HG03095 (cell line): ENCODE data around the gene DISP2.

Experiments
- ATAC-seq: cut with Tn5 transposase; IDR thresholded peaks from one replicate; pipeline ENCODE4 v1.9.1; 2021; ENCODE audit warnings: moderate library complexity; ENCODE audit not compliant: unreplicated experiment

The DISP2 gene

DNA sequence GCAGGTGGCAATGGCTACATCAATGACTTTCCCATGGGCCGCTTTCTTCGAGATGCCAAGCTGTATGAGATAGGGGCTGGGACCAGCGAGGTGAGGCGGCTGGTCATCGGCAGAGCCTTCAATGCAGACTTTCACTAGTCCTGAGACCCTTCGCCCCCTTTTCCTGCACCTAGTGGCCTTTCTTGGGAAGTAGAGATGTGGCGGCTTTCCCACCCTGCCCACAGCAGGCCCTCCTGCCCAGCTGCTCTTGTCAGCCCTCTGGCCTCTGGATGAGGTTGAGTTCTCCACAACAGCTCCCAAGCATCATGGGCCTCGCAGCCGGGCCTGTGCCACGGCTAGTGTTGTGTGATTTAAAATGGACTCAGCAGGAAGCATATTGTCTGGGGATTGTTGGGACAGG, 60.1 kb downstream of the DISP2 start:
- ATAC-seq = no peak

DNA sequence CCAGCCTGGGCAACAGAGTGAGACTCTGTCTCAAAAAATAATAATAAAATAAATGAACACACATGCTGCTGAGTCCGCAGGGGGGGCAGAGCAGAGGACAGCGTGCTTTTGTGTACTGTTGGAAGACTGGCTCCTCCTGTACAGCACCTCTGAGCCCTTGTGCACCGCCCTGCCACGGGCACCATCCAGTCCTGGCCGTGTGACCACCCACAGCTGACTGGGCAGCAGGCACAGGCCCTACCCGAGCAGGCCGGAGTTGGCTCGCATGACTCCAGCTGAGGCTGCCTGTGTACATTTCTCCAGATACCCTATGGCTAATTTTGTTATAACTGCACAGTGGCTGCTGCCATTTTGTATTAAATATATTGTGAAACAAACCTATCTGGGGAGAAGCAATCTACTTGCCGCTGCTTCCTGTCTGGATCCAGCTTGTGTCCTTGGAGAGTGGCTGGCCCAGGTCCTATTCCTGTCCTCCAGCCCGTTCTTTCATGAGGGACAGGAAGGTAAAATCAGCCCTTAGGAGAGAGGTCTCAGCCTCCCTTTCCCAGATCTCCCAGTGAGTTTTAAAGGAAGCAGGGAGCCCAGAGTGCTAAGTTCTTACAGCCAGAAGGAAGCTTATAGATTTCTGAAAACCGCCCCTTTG, 62.2 kb downstream of the DISP2 start:
- ATAC-seq = no peak

GRCh38 chr15:40420793-40421192, 62.8 kb downstream of the DISP2 start:
- no peak for ATAC-seq

DNA sequence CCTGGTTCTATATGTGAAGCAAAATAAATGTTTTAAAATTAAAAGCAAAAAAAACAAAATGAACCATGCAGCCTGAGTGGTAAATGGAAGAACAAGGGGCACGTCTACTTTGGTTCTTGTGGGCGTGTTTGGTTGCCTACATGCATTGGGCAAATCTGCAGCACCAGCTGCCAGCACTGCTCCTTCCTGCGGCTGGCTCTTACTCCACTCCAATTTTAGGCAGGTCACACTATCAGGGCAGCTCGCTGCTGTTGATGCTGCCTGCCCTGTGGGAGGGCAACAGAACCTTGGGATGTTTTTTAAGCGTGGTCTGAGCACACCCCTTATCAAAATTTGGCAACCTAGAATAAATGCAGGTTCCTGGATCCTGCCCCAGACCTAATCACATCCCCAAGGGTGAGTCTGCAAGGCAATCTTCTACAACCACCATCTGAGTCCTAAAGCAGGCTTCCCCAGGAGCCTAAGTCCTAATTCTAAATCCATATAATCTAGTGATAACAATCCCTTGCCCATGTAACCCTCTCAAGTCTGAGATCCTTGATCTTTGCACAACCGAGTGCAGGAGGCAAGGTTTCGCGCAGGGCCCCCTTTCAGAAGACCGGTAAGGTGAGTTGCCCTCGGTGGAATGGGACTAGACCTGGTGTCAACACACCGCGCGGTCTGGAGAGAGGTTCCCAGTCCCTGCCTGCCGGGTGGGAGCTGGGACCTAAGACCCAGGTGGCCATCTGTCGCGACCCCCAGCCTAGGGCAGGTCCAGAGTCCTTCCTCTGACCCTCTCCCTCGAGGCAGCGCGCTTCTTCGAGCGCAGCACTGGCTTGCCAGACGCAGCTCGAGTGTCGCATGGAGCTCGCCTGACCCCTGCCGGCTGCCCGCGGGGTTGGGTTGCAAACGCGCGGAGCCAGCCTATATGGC, 63.5 kb downstream of the DISP2 start:
- ATAC-seq = peak; percentile 75

DNA sequence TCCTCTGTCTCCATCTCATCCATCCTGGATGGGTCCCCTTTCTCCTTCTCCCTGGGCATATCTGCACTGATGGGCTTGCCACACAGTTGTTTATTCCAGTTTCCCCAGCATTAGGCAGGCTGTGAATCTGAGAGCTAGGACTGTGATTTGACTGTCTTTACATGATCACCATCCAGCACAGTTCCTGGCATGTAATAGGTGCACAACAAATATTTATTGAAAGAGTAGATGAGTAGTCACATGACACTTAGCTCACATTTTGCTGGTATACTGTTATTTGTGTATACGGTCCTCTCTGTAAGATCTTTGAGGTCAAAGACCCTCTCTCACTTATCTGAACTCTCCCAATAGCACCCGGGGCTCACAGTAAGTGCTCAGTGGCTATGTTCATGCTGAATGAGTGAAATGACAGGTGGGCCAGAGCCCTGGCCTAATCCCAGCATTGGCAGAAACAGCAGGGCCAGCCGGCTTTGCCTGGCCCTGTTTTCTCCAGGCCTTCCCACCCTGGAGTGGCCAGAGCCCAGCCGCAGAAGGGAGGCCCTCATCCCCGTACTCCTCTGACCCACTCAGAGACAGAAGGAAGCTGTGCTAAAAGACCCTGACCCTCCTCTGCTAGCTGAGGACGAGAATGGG, 66.6 kb downstream of the DISP2 start:
- ATAC-seq = no peak

DNA sequence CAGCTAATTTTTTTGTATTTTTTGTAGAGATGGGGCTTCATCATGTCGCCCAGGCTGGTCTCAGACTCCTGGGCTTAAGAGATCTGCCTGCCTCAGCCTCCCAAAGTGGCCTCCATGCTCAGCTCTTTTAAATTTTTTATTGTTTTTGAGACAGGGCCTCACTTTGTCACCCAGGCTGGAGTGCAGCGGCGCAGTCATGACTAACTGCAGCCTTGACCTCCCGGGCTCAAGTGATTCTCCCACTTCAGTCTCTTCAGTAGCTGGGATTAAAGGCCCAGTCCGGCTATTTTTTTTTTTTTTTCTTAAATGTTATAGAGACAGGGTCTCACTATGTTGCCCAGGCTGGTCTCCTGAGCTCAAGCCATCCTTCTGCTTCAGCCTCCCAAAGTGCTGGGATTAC, 67.7 kb downstream of the DISP2 start:
- no peak for ATAC-seq

GRCh38 chr15:40427188-40427587, 69.2 kb downstream of the DISP2 start:
- no peak for ATAC-seq

GRCh38 chr15:40428185-40428584, 70.2 kb downstream of the DISP2 start:
- no peak for ATAC-seq
